NCI-H460 (cell line): Measurements from ENCODE around the gene ADAMTS7. TPM values are rescaled to one million over a fixed set of nuclear protein-coding genes. Genes with fewer than 3 reads are reported as not detected.
A peak's percentile ranks its signal among the peaks of the same experiment; 100 is the strongest.

ENCODE experiments used
- DNase-seq: peaks from one replicate; pipeline ENCODE4 v3.0.0-alpha.2; 2016; ENCODE audit warnings: low read depth; ENCODE audit errors: extremely low read depth
- small RNA-seq, 2 experiments: library from RNA; depleted of rRNA; stranded (forward); fragments of <200 nt; gene quantifications; one replicate each; pipeline ENCODE3, GENCODE V24; 2014
- total RNA-seq: library from RNA; depleted of rRNA; stranded (reverse); fragments of >200 nt; shearing (Covaris generic); gene quantifications from 2 replicates; pipeline ENCODE4 v1.2.3, GENCODE V29; 2014; rRNA removed

Gene ADAMTS7
- total RNA-seq, 1 experiment from 2014 or later, result 2.1 TPM

DNA sequence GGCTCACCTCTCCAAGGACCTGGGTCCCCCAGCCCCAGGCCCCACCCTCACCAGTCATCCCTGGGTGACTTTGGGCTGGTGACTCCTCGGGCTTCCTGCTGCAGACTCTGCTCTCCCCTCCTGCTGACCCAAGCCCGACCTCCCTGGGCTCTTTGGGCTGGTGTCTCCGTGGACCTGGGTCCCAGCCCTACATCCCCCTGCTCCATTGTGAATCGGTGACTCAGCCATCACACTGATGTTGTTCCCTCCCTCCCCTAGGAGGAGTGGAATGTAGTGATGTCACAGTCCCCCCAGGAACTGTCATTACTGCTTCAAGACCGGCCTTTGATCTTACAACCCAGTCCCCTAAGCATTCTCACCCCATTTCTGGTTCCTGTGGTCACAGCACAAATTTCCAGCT, 83.7 kb downstream of the ADAMTS7 start:
- DNase-seq, result no peak

DNA sequence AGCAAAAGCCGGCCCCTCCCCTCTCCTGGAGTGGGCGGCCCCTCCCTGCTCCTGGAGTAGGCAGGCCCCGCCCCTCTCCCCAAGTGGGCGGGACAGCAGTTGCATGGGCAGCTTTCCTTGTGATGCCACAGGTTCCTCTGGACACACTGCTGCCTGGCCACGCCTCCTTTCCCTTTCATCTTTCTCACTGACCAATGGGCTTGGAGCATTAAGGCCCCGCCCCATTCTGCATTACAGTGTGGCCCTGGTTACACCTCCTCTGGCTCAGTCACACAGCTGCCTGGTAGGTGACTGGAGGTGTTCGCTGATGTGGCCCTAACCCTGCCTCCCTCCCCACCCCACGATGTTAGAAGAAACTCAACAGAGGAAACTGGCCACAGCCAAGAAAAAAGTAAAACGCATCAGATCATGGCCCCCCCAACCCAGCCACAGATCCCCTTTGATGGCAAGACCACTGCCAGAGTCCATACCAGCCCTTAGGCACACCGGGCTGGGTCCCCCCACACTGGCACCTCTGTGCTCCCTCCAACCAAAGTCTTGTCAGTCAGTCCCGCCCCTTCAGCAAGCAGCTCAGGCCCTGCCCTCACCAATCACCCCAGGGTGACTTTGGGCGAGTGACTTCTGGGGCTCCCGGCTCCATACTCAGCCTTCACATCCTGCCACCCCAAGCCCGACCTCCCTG, 84.3 kb downstream of the ADAMTS7 start:
- peak; percentile 56 for DNase-seq

DNA sequence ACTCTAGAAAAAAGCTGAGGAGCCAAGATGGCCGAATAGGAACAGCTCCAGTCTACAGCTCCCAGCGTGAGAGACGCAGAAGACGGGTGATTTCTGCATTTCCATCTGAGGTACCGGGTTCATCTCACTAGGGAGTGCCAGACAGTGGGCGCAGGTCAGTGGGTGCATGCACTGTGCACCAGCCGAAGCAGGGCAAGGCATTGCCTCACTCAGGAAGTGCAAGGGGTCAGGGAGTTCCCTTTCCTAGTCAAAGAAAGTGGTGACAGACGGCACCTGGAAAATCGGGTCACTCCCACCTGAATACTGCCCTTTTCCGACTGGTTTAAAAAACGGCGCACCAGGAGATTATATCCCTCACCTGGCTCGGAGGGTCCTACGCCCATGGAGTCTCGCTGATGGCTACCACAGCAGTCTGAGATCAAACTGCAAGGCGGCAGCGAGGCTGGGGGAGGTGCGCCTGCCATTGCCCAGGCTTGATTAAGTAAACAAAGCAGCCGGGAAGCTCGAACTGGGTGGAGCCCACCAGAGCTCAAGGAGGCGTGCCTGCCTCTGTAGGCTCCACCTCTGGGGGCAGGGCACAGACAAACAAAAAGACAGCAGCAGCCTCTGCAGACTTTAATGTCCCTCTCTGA, 91.3 kb downstream of the ADAMTS7 start:
- peak; percentile 22 for DNase-seq

DNA sequence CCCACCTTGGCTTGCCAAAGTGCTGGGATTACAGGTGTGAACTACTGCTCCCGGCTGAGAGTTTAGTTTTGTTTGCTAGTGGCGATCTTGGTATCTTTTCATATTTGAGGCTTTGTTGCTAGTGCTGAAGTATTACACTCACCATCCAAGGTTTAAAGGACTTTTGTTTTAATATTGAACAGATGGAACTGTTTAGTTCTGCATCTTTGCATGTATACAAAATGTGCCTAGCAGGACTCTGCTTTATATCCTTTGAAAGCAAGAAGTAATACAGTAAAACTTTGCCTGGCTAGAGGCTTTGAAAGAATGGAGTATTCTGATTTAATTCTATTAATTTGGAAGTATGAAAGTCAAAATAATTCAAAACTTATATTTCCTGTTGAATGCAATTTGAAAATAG, 92.4 kb downstream of the ADAMTS7 start:
- DNase-seq, result no peak

DNA sequence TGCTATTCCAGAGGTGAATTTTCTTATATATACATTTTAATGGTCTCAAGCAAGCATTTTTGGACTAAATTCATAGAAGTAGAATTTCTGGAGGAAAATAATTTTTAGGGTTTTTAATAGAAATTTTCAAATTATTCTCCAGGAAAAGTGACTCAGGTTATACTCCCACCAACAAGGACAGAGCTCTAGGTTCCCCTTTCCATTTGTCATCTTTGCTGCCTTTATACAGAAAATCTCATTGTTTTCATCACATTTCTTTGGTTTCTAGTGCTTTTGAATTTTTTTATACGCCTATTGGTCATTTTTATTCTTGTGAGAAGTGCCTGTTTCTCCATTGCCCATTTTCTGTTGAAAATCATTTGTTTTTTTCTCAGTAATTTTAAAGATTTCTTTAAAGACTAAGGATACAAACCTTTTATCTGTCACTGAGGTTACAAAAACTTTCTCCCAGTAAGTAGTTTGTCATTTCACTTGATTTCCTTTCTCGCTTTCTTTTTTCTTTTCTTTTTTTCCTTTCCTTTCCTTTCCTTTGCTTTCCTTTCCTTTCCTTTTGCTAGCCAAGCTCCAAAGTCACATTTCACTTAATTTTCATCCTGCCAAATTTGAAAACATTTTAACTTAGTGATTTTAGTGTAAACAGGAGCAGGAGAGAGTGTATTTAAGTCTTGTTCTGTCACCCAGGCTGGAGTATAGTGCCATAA, 93.2 kb downstream of the ADAMTS7 start:
- no peak for DNase-seq

DNA sequence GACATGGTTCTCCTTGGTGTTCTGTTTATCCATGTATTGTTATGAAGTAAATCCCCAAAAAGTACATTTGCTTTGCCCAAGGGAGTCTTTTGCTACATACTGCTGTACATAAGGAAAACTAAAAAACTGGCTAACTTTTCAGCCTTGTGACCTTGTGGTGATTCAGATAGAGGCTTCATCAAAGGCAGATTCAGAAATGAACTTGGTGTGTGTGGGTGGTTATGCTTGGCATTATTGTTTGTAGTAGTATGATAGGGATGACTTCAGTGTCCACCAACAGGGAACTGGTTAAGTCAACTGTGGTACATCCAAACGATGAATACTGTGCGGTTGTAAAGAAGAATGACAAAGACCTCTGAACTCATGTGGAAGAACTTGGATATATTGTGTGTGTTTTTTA, 94.6 kb downstream of the ADAMTS7 start:
- no peak for DNase-seq

DNA sequence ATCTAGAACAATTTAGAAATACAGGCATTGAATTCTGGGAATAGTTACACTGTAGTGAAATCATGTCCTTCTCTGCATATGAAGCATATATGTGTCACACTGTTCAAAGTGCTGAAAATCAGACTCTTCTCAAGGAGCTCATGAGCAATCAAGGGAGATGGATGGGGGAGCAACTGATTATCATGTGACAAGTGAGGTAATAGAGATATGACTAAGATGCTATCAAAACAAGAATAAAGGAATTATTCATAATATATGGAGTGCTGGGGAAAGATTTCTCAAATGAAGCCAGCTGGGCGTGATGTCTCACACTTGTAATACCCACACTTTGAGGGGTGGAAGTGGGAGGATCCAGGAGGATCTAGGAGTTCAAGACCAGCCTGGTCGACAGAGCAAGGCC, 95.3 kb downstream of the ADAMTS7 start:
- peak; percentile 26 for DNase-seq

DNA sequence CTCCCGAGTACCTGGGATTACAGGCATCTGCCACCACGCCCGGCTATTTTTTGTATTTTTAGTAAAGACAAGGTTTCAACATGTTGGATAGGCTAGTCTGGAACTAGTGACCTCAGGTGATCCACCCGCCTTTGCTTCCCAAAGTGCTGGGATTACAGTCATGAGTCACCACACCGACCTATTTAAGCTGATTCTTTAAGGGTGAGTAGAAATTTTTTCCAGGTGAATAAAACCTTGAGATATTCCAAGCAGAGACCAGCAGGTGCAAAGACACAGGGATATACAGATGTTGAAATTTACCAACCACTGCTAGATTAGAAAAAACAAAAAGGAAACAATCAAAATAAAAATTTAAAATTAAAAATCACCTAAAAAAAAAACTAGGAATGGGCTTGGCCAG, 95.8 kb downstream of the ADAMTS7 start:
- DNase-seq, result no peak

DNA sequence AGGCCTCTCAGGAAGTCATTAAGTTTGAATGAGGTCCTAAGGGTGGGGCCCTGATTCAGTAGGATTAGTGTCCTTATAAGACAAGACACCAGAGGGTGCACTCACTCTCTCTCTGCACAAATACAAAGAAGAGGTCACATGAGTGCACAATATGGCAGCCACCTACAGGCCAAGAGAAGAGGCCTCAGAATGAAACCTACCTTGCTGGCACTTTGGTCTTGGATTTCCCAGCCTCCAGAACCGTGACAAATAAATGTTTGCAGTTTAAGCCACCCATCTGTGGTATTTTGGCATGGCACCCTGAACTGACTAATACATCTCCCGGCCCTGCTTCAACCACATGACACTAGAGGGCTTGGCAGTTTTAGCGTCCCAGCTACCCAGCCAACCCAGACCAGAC, 96.4 kb downstream of the ADAMTS7 start:
- peak; percentile 26 for DNase-seq

DNA sequence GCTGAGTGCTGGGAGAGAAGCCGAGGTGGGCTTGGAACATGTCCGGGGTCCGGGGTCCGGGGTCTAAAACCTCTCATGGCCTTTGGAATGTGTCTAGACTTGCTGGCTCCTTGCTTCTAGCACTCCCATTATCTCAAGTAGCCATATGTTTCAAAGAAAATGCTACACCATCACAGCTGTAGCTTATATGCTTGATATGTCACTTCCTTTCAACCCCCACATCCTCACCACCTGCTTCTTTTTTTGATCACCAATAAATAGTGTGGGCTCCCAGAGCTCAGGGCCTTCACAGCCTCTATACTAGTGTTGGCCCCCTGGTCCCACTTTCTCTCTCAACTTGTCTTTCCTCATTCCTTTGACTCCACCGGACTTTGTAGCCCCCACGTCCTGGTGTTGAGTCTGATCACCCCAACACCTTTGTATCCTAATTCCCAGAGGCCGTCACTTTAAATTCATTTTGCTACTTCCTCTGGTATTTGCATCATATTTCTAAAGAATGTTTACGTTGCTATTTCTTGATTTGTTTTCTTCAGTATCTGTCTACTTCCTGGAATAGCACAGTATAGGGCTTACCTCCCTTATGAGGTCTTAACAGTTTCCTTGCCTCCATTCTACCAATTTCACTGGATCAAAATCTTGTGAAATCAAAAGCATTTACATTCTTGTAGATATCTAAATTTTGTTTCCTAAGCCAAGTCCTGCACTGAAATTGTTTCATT, 98.3 kb downstream of the ADAMTS7 start:
- DNase-seq, result no peak

DNA sequence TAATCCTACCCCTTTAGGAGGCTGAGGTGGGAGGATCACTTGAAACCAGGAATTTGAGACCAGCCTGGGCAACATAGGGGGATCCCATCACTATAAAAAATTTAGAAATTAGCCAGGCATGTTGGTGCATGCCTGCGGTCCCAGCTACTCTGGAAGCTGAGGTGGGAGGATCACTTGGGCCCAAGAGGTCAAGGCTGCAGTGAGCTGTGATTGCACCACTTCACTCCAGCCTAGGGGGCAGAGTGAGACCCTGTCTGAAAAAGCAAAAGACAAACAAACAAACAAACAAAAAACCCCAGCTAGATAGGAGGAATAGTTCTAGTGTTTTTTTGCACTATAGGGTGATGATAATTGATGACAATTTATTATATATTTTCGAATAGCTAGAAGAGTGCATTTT, 99.6 kb downstream of the ADAMTS7 start:
- DNase-seq, result no peak

DNA sequence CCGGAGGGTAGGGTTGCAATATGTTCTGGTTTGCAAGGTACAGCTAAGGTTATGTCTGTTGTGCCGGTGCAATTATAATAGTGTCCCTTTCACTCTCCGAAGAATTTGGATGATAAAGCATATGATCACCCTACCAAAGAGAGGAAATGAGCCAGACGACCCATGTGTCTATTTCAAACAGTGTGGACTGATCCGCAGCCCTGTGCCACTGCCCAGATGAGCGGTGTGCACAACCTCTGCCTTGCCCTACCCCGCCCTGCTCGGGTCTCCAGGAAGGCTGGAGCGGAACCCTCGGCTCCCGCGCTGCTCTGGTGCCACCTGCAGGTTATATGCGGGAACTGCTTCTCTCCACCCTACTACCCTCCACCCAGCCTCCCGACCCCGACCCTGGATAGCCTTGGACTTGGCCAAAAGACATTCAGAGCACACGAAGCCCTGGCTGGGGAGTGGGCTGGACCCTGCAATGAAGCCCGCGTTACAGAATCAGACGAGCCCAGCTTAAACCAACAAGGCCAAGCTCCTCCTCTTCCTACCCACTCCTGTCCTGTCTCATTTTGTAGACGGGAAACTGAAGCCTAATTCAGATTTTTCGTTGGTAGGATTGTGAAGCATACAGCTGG, 101.9 kb downstream of the ADAMTS7 start:
- peak; percentile 62 for DNase-seq

Small RNA genes within 50 kb of the gene (small RNA-seq; reads per million reads assigned to genes)
- 0 reads per million in 2 experiments for gene AC022748.3

Other genes with a start within 250 kb of the ADAMTS7 start
- gene CHRNA5, start 245.9 kb downstream of the ADAMTS7 start, total RNA-seq, result 20.1 and 21.0 TPM in 2 replicates
- gene CHRNA3, start 190.5 kb downstream of the ADAMTS7 start, total RNA-seq, result not detected in 2 replicates
- gene CHRNB4, start 170.3 kb downstream of the ADAMTS7 start, total RNA-seq, result 0.05 TPM in 1 of 2 replicates, not detected in the other
- gene MORF4L1, start 61.4 kb upstream of the ADAMTS7 start, total RNA-seq, result 142 and 162 TPM in 2 replicates
- 2.4 and 2.5 TPM in 2 replicates for gene CTSH, start 133.6 kb upstream of the ADAMTS7 start, total RNA-seq